B cell (primary cell): ENCODE measurements around the gene LRRC45.

ENCODE experiments used
- EZH2 ChIP-seq: IDR thresholded peaks from 2 replicates; pipeline ENCODE4 v1.6.1; 2012; ENCODE audit warnings: borderline replicate concordance, low read depth, mild to moderate bottlenecking, moderate library complexity, low read length; ENCODE audit not compliant: insufficient read depth, poor library complexity, severe bottlenecking
- TF ChIP-seq, protein P1 (sequence below): fragments of 200-600 bp; IDR thresholded peaks from one replicate; pipeline ENCODE4 v1.8.0; 2022; ENCODE audit warnings: antibody characterized with exemption, mild to moderate bottlenecking

DNA sequence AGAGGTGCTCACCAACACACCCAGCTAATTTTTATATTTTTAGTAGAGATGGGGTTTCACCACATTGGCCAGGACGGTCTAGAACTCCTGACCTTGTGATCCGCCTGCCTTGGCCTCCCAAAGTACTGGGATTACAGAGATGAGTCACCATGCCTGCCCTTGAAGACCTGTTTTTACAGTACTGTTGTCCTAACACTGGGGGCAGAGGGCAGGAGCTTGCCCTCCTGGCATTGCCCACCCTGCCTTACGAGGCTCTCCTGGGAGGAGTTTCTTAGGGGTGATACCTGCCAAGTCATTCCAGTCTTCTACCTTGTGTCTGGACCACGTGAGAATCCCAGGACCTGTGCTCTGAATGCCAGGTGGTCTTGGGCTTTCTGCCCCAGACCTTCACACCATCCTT is 43.0 kb upstream of the LRRC45 start:
- TF ChIP-seq, protein P1, sequence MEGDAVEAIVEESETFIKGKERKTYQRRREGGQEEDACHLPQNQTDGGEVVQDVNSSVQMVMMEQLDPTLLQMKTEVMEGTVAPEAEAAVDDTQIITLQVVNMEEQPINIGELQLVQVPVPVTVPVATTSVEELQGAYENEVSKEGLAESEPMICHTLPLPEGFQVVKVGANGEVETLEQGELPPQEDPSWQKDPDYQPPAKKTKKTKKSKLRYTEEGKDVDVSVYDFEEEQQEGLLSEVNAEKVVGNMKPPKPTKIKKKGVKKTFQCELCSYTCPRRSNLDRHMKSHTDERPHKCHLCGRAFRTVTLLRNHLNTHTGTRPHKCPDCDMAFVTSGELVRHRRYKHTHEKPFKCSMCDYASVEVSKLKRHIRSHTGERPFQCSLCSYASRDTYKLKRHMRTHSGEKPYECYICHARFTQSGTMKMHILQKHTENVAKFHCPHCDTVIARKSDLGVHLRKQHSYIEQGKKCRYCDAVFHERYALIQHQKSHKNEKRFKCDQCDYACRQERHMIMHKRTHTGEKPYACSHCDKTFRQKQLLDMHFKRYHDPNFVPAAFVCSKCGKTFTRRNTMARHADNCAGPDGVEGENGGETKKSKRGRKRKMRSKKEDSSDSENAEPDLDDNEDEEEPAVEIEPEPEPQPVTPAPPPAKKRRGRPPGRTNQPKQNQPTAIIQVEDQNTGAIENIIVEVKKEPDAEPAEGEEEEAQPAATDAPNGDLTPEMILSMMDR = no peak
- no peak for TF ChIP-seq EZH2
